Activated naive CD4-positive, alpha-beta T cell treated with anti-CD3 and anti-CD28 coated beads, Interleukin-2, amount 50 U/mL, for 16 hours (primary cell): ENCODE data around the gene DOCK10.

Experiments
- DNase-seq: peaks from one replicate; pipeline ENCODE4 v3.0.0-alpha.2; 2020

The DOCK10 gene

GRCh38 chr2:225040856-225041206 is 1.4 kb downstream of the DOCK10 start:
- peak; percentile 46 for DNase-seq

DNA sequence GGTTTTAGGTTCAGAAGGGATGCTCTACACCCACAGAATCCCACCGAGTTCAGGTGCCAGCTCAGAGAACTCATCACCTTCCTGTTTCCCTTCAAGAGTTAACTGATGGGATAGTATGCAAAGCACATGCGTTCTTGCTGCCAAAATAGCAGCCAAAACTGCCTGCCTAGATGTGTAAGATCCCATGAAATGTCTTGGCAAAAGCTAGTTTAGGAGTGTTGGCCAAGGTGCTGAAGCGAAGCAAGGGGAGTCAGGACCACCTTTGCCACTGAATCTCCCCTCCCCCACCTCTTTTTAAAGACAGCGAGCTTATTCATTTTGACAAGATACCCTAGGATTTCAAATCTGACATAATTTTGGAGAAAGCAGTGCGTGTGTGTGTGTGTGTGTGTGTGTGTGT is 2.1 kb downstream of the DOCK10 start:
- no peak for DNase-seq

DNA sequence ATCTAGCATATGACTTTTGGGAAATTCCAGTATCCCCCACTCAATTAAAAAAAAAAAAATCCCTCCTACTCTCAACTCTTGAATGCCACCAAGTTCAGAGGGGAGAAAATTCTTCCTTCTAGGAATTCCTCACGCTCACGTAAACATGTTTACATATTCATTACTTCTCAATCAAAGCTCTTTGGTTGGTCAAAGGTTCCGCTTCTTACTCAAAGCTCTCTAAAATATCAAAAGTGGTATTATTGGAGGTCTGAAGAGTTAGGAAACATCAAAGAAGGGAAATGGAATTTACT is 4.1 kb downstream of the DOCK10 start:
- no peak for DNase-seq

- DNase-seq: no peak
Observed at GRCh38 chr2:225037415-225038230, 4.6 kb downstream of the DOCK10 start.

DNA sequence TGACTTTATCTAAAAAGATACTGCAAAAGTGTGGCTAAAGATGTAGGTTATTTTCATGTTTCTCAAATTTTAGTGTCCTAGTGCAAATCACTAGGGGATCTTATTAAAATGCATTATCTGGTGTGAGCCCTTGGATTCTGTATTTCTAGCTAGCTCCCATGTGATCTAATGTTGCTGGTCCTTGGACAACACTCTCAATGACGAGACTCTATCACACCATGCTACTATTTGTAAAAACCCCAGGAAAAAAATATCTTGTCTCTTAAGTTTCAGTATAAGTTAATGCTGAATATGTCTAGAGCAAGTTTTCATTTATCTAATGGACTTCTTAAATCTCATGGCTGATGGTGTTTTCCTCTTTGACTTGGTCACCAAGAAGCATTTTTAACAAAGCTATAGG is 5.8 kb downstream of the DOCK10 start:
- DNase-seq: no peak

- DNase-seq: no peak
Observed at GRCh38 chr2:225033440-225034318, 8.6 kb downstream of the DOCK10 start.

- DNase-seq: no peak
Observed at GRCh38 chr2:225032246-225032645, 10.0 kb downstream of the DOCK10 start.

DNA sequence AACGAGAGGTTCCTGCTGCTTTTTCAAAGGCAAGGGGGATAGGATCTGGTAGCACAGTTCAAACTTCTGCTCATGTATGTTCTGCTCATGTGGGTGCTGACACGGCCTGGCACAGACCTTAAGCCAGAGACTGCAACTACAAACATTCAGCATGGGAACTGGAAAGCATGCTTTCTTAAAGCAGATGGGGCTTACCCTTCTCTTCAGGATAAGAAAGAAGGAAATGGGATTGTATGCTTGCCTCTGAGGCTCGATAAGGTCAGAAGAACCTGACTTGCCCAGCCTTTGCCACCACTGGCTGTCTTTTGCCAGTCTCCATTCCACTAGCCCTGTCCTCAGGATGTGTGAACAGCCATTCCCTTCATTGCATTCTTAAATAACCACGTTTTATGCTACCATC is 10.7 kb downstream of the DOCK10 start:
- no peak for DNase-seq

GRCh38 chr2:225030893-225031292 is 11.4 kb downstream of the DOCK10 start:
- DNase-seq: no peak

GRCh38 chr2:225030203-225030602 is 12.1 kb downstream of the DOCK10 start:
- DNase-seq: no peak

DNA sequence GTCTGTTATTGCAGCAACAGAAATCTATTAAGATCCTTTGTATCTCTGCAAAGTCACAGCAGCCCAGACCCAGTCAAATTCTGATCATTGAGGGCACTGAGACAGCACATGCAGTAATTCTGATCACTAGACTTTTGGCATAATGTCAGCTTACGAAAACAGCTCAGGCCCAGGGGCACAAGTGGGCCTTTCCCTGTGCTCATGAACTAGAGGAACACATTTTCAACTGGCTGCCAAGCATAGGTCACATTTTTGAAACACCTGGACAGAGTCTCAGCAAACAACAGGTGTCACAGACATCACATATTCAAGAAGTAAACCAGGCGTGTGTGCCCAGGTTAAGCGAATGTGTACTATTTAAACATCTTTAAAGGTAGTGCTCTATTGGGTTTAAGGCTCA is 13.7 kb downstream of the DOCK10 start:
- no peak for DNase-seq

- DNase-seq: no peak
Observed at GRCh38 chr2:225027061-225027762, 15.1 kb downstream of the DOCK10 start.

DNA sequence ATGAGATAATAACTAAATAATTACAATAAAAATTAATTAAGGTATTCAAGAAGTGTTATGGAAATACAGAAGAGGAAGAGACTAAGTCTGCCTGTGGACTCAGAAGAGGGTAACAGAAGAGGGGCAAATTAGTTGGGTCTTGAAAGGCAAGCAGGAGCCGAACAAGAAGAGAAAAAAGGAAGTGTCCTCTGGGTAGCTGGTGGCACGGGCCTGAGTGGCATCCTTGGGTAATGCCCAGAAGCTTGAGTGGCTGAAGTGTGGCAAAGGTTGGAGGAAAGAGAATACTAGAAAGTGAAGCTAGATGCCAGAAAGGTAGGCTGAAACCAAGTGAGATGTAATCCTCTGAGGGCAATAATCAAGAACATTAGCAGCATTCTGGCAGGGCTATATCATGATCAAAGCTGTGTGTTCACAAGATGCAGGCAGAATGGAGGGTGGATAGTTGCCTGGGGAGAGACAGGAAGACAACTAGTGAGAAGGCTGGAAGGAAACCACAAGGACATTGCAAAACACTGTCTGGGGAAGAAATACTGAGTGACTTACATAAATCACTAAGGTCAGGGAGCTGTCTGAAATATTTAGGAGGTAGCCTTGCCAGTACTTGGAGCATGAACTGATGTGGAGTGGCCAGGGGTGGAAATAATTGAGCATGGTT is 16.2 kb downstream of the DOCK10 start:
- DNase-seq: no peak

DNA sequence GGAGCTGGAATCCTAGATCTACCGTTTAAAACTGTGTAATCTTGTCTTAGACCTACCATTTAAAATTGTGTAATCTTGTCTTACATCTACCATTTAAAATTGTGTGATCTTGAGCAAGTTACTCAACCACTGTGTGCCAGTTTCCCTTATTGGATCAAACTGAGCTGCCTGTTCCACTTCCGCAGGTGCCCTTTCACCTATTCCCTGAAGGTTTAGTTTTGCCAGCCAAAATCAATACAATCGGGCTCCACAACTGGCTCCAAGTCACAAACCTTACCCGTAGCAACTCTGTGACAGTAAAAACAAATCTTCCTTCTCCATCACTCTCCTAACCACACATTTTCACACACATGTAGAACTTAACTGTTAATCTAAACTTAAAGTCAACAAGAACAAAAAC is 20.1 kb downstream of the DOCK10 start:
- no peak for DNase-seq

DNA sequence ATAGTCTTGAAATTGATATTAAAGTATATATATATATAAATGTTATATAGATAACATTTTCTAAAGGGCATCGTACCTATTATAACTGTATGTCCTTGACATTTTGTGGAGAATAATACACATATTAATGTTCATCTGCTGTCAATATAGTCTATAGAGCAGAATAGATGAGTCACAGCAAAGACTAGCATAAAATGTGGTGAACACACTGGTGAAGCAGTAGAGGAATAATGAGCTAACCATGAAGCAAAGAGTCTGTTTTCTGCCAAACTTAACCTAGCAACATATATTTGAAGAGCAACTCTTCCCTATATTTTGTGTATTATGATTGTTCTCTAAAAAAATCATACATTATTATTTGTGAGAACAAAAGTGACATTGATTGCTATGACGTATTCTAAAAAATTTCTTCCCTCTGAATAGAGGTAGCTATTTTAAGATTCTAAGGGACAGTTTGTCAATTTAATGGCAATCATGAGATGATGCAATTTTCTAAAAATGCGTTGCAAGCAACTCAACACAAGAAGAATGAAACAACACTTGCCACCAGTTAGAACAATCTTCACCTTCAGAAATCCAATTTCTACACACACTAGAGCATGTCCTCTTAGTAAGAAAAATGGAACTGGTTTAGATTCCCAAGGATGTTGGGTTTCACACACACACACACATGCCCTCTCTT is 22.0 kb downstream of the DOCK10 start:
- no peak for DNase-seq

- DNase-seq: no peak
Observed at GRCh38 chr2:225019105-225019504, 23.2 kb downstream of the DOCK10 start.

DNA sequence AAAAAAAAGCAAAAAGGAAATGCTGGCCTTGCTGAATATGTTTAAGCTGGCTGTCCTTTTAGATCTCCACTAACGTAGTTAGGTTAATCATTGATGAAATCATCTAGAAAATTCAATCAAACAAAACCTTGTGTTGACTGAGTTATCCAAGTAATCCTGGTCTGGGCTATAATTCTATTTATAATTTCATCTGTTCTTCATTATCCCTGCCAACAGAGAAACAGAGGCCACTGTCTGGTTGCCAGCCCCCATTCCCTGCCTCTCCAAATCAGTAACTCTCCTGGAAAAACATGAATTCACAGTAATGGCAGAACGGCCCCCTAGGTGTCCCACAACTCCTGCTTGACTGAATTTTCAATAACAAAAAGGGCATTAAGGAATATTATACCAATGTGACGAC is 24.6 kb downstream of the DOCK10 start:
- no peak for DNase-seq

DNA sequence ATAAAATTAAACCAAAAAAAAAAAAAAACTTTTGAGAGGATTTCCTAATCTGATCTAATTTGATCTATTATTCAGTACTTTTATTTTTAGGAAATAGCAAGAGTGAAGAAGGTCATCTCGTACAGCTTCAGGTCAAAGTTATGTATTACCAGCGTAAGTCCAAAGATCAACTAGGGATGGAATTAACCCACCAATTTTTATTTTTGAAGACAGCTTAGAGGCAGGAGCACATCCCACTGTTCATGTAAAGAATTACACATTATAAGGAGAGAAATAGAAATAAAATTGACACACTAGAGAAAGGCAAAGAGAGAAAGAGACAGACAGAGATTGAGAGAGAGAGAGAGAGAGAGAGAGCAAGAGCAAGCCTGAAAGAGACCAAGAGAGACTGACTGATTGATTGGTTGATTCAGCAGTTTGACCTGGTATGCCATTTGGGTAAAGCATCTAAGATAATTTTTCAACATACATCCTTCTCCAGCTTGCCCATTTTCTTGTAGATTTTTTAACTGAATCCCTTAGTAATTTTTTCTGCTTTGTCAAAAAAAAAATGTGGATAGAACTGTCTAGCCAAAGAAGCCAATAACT is 25.1 kb downstream of the DOCK10 start:
- DNase-seq: no peak

DNA sequence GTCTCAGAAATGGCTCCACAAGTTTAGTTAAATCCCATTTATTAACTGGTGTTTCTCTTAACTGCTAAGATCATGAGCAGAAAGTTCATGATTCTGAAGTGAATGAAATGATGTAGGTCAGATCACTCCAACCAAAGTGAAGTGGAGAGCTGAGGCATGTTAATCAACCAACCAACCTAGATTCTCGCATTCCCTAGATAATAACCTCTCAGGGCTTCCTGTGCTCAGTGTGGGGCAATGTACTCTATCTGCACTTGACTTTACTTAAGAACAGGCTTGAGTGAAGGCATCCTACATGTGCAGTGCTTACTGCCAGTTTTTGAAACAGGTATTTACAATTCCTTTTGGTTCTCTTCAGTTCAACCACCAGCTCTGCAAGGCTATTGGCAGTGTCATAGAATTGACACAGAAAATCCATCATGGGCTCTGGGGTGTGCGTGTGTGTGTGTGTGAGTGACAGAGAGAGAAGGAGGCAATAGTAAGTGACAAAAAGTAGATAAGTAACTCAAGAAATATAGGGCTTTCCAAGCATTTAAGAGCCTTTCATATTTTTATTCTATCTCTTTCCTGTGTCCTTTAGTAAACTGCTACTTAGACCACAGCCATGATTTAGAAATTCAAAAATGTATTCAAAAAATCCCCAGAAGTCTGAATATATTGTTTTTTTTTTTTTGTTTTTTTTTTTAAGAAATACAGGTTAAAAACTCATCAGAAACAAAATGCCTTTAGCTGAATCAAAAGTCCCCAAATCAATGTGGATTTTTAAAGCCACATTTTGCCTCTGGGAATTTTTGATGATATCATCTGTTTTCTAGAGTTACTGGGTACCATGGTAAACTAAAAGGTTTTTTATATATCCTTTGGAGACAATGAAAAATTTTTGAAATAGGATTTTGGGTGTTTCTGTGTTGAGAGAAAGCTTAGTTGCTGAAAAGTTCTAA is 28.6 kb downstream of the DOCK10 start:
- no peak for DNase-seq

DNA sequence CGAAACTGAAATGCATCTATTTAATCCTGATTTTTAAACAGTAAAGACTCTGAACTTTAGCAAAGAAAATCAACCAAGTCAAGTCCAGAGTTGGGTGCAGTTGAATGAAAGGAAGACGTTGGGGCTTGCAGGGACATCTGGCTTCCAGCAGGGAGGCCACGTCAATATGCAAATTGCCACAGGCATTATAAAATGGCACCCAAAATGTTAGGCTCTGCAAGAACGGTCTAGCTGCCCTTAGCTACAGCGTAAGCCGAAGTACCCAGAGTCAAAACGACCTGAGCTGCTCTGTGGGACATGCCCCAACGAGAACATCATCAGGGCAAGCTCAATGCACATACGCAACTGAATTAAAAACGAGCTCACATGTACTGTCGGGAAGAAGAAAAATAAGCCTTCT is 30.7 kb downstream of the DOCK10 start:
- DNase-seq: no peak

DNA sequence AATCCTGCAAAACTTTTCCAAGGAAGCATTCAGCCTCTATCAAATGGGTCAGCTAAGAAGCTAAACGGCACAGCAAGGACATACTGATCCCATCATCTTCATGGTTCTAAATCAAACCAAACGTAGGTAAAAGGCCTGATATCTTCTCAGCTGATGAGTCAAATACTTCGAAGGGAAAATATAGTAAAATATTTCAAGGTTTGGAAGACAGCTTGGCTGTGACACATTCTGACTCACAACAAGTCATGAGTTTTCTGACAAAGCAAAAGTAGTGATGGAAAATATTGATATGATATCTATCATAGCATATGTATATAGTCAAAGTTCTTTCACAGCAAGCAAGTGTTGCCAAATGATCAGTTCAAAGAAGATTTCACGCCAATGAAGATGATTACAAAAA is 31.5 kb downstream of the DOCK10 start:
- DNase-seq: no peak
